ENCODE results near the gene IRX1. TPM values are rescaled to one million over a fixed set of nuclear protein-coding genes. Genes with fewer than 3 reads are reported as not detected.

Gene IRX1
- polyA plus RNA-seq, 2 of the 4 experiments (the other 2 are of a cell fraction) = not detected

DNA sequence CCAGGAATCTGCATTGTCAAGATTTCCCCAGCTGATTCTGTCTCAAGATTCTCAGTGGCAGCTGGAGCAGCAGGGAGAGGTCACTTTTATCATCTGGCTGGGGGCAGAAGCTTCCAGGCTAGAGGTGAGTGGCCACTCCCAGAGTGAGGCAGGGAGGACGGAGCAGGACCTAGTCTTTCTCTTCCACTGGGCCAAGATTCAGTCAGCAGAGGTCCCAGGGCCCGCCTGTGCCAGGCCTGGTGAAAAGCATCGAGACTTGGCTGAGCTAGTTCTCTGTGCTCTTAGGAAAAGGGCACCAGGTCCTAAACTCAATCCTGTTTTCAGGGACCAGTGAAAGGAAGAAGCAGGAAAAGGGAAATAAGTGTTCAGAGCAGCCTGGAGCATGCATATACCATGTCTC is 46.6 kb downstream of the IRX1 start:
- FAIRE-seq (no peak), ATAC-seq (no peak), DNase-seq (ENCODE audit: low read depth in 1 of 2, low spot score in 1 of 2) (no peak)
- TF ChIP-seq BHLHE40 (IDR thresholded peaks at IDR 0.05; ENCODE audit: low read depth, low read length) (no peak), GATA3 (IDR thresholded peaks at IDR 0.05; ENCODE audit: borderline replicate concordance) (no peak), RAD21 (conservative IDR thresholded peaks at IDR 0.05 in 1 of 2, IDR thresholded peaks at IDR 0.05 in 1 of 2) (no peak), RFX5 (IDR thresholded peaks at IDR 0.05) (no peak), ZSCAN20 (CRISPR knock-in tag; IDR thresholded peaks at IDR 0.05) (no peak), TP53 (CRISPR knock-in tag; IDR thresholded peaks at IDR 0.05) (no peak), FOSL2 (IDR thresholded peaks at IDR 0.05) (no peak), FOSL2 (CRISPR knock-in tag; IDR thresholded peaks at IDR 0.05) (no peak), PHF8 (IDR thresholded peaks at IDR 0.05; ENCODE audit: borderline replicate concordance, low read depth) (no peak), ZC3H11A (IDR thresholded peaks at IDR 0.05) (no peak), FOSB (CRISPR knock-in tag; IDR thresholded peaks at IDR 0.05) (no peak), CBX8 (IDR thresholded peaks at IDR 0.05) (no peak), NFE2L2 (conservative IDR thresholded peaks at IDR 0.05; ENCODE audit: low read length) (no peak), ZFP36 (IDR thresholded peaks at IDR 0.05; ENCODE audit: borderline replicate concordance, partially characterized antibody) (no peak)
- TF ChIP-seq, protein P1, sequence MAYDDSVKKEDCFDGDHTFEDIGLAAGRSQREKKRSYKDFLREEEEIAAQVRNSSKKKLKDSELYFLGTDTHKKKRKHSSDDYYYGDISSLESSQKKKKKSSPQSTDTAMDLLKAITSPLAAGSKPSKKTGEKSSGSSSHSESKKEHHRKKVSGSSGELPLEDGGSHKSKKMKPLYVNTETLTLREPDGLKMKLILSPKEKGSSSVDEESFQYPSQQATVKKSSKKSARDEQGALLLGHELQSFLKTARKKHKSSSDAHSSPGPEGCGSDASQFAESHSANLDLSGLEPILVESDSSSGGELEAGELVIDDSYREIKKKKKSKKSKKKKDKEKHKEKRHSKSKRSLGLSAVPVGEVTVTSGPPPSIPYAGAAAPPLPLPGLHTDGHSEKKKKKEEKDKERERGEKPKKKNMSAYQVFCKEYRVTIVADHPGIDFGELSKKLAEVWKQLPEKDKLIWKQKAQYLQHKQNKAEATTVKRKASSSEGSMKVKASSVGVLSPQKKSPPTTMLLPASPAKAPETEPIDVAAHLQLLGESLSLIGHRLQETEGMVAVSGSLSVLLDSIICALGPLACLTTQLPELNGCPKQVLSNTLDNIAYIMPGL (CRISPR knock-in tag; IDR thresholded peaks at IDR 0.05; ENCODE audit: borderline replicate concordance) = no peak
- TF ChIP-seq, protein P2, sequence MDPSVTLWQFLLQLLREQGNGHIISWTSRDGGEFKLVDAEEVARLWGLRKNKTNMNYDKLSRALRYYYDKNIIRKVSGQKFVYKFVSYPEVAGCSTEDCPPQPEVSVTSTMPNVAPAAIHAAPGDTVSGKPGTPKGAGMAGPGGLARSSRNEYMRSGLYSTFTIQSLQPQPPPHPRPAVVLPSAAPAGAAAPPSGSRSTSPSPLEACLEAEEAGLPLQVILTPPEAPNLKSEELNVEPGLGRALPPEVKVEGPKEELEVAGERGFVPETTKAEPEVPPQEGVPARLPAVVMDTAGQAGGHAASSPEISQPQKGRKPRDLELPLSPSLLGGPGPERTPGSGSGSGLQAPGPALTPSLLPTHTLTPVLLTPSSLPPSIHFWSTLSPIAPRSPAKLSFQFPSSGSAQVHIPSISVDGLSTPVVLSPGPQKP (IDR thresholded peaks at IDR 0.05; ENCODE audit: low read depth, low read length) = no peak
- TF ChIP-seq, protein P3, sequence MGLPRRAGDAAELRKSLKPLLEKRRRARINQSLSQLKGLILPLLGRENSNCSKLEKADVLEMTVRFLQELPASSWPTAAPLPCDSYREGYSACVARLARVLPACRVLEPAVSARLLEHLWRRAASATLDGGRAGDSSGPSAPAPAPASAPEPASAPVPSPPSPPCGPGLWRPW (IDR thresholded peaks at IDR 0.05) = no peak
- H3K4me3 ChIP-seq = no peak overlapping the region
- ChIA-PET CTCF (no interaction called here), POLR2A (no interaction called here)
- H3K4me1 ChIP-seq = no peaks in the 10 kb centered on the region
- no peaks in the 10 kb centered on the region for H3K9me3 ChIP-seq
- no peak overlapping the region for H3K27ac ChIP-seq
- WGBS (ENCODE audit: missing lambda C conversion rate) = 0% methylated on average over 3 of the region's 3 CpGs
- H3K4me2 ChIP-seq = no peak overlapping the region

DNA sequence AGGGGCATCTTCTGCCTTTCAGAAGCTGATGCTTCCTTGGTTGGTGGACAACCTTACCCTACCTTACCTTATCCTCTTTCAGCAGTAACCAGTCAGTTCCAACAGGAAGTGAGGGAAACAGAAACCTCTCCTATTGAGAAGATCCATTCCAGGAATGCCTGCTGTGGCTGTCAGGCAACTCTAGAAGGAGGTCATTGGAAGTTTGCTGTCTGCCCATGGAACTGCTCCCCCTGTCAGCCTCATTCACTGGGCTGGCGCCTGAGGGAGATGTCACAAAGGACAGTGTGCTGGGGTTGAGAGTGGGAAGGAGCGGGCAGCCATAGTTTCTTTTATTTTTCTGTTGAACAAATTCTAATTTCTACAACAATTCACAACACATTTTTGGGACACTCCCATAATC is 54.7 kb downstream of the IRX1 start:
- FAIRE-seq (no peak), DNase-seq (ENCODE audit: low read depth in 1 of 2, low spot score in 1 of 2) (no peak), ATAC-seq (no peak)
- no peaks in the 10 kb centered on the region for H3K4me1 ChIP-seq
- H3K27ac ChIP-seq = no peak overlapping the region
- H3K4me2 ChIP-seq = no peak overlapping the region
- TF ChIP-seq KDM5A (IDR thresholded peaks at IDR 0.05) (no peak), HOXA7 (CRISPR knock-in tag; IDR thresholded peaks at IDR 0.05) (no peak), HEYL (CRISPR knock-in tag; IDR thresholded peaks at IDR 0.05) (no peak), JUNB (IDR thresholded peaks at IDR 0.05) (no peak), RAD21 (conservative IDR thresholded peaks at IDR 0.05 in 1 of 2, IDR thresholded peaks at IDR 0.05 in 1 of 2) (no peak)
- TF ChIP-seq, protein P3 (IDR thresholded peaks at IDR 0.05) = no peak
- CTCF ChIA-PET = no interaction called here
- no peak overlapping the region for H3K4me3 ChIP-seq
- H3K9me3 ChIP-seq = no peaks in the 10 kb centered on the region
- POLR2A ChIA-PET = no interaction called here
- WGBS (ENCODE audit: missing lambda C conversion rate) = 9% methylated on average over 2 of the region's 2 CpGs

DNA sequence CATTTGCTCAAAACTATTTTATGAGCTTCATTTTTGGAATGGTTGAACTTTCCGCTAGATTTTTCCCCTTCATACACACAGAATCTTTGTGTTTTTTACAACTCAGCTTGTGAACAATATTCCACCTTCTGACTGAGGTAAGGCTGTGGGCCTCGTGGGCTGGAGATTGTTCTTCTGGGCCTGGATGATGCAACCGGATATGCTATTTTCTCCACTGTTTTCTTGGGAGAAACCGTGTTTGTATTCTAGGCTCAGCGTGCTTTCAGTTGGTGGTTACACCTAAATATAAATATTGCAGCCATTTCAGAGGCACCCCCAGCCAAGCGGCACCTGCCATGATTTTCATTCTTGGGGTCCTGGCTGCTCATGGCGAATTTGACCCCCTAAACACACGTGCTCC is 55.2 kb downstream of the IRX1 start:
- Histone ChIP-seq H3K27ac (no peak overlapping the region), H3K9me3 (no peaks in the 10 kb centered on the region), H3K4me2 (no peak overlapping the region), H3K4me1 (no peaks in the 10 kb centered on the region), H3K4me3 (no peak overlapping the region)
- ATAC-seq (no peak), DNase-seq (ENCODE audit: low read depth in 1 of 2, low spot score in 1 of 2) (no peak), FAIRE-seq (no peak)
- POLR2A ChIA-PET = no interaction called here
- CTCF ChIA-PET = no interaction called here
- WGBS (ENCODE audit: missing lambda C conversion rate) = 13% methylated on average over 8 of the region's 8 CpGs
- TF ChIP-seq, protein P4, sequence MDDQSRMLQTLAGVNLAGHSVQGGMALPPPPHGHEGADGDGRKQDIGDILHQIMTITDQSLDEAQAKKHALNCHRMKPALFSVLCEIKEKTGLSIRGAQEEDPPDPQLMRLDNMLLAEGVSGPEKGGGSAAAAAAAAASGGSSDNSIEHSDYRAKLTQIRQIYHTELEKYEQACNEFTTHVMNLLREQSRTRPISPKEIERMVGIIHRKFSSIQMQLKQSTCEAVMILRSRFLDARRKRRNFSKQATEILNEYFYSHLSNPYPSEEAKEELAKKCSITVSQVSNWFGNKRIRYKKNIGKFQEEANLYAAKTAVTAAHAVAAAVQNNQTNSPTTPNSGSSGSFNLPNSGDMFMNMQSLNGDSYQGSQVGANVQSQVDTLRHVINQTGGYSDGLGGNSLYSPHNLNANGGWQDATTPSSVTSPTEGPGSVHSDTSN (IDR thresholded peaks at IDR 0.05) = no peak
- TF ChIP-seq SREBF2 (IDR thresholded peaks at IDR 0.05) (no peak), NPAS2 (CRISPR knock-in tag; IDR thresholded peaks at IDR 0.05; ENCODE audit: borderline replicate concordance) (no peak), RFX5 (IDR thresholded peaks at IDR 0.05) (no peak), MYC (IDR thresholded peaks at IDR 0.05; ENCODE audit: borderline replicate concordance, low read length) (no peak), KDM5A (IDR thresholded peaks at IDR 0.05) (no peak), POLR2A (IDR thresholded peaks at IDR 0.05; ENCODE audit: low read length) (no peak), JUN (IDR thresholded peaks at IDR 0.05) (no peak), HOXB13 (CRISPR knock-in tag; IDR thresholded peaks at IDR 0.05; ENCODE audit: low read depth) (no peak), RCOR1 (IDR thresholded peaks at IDR 0.05; ENCODE audit: low read depth, low read length) (no peak), JUNB (IDR thresholded peaks at IDR 0.05) (no peak), HDAC2 (IDR thresholded peaks at IDR 0.05) (no peak)
- TF ChIP-seq, protein P5, sequence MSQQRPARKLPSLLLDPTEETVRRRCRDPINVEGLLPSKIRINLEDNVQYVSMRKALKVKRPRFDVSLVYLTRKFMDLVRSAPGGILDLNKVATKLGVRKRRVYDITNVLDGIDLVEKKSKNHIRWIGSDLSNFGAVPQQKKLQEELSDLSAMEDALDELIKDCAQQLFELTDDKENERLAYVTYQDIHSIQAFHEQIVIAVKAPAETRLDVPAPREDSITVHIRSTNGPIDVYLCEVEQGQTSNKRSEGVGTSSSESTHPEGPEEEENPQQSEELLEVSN (IDR thresholded peaks at IDR 0.05; ENCODE audit: borderline replicate concordance, low read depth) = no peak
- TF ChIP-seq, protein P6, sequence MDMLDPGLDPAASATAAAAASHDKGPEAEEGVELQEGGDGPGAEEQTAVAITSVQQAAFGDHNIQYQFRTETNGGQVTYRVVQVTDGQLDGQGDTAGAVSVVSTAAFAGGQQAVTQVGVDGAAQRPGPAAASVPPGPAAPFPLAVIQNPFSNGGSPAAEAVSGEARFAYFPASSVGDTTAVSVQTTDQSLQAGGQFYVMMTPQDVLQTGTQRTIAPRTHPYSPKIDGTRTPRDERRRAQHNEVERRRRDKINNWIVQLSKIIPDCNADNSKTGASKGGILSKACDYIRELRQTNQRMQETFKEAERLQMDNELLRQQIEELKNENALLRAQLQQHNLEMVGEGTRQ (IDR thresholded peaks at IDR 0.05) = no peak
- TF ChIP-seq, protein P3 (IDR thresholded peaks at IDR 0.05) = no peak
